Right ventricle myocardium inferior (tissue), 1 donor: ENCODE measurements around the gene YAE1. TPM values are rescaled to one million over a fixed set of nuclear protein-coding genes. Genes with fewer than 3 reads are reported as not detected.

Experiments
- total RNA-seq: library from RNA; stranded (reverse); fragmentation: NEBNext Ultra II Directional; extraction: Animal tissue kit (Norgen Biotek cat#: 25700); gene quantifications from one replicate; pipeline ENCODE4 v1.2.1, GENCODE V29; 2021
- donor health status: DM: no; HTN: yes; CAD: no; lungs with severe emphysema.

YAE1 gene
- total RNA-seq, 1 donor from 2014 or later, result 19.0 TPM

Other genes with a start within 250 kb of the YAE1 start
- gene RALA, start 57.2 kb downstream of the YAE1 start, total RNA-seq, result 35.7 TPM